Measurements from ENCODE around the gene MCL1.

The MCL1 gene

GRCh38 chr1:150536836-150537731, 42.3 kb downstream of the MCL1 start:
- DNase-seq, result no peak

DNA sequence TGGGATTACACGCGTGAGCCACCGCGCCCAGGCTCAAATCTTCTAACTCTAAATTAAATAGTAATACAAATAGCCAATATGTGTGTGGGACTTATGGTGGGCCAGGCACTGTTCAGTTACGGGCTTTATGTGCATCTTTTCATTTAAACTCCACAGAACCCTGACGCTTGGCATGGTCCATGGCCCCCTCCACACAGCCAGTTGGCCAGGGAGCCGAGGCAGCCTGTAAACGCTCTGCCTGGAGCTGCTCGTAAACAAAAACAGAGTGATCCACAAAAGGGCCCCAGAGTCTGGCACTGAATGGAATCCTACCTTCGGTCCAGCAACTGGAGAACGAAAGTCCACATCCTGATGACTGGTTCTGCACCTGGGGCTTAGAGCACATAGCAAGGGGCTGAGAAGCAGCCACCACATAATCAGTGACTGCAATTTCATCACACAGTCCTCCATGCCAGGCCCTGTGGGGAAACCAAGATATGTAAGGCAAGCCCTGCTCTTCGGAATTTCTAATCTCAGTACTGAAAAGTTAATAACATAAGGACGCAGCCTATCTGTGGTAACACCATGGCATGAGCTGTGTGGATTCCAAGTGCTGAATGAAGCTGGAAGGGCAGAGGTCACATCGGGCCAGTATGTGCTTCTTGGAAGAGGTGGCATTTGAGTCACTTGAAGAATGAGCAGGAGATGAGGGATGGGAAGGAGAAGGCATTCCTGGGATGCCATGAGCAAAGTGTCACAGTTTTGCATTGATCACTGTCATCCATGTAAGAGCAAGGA, 43.7 kb downstream of the MCL1 start:
- no peak for DNase-seq

DNA sequence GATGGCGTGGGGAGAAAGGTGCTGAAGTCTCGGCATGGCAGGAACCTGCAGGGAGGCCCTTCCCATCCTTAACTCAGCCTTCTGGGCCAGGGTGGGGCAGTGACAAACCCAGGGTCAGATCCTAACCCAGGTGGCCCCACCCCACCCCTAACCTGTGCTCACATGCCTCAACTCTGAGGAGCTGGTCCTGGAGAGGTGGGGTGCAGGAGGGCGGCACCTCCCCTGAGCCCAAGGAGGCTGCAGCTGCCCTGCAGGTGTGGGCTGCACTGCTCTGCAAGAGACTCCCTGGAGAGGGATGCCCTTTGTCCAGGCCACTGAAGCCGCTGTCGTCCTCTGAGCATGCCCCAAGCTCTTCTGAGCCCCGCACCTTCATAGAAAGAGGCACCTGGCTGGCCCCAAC, 45.4 kb downstream of the MCL1 start:
- DNase-seq, result no peak

DNA sequence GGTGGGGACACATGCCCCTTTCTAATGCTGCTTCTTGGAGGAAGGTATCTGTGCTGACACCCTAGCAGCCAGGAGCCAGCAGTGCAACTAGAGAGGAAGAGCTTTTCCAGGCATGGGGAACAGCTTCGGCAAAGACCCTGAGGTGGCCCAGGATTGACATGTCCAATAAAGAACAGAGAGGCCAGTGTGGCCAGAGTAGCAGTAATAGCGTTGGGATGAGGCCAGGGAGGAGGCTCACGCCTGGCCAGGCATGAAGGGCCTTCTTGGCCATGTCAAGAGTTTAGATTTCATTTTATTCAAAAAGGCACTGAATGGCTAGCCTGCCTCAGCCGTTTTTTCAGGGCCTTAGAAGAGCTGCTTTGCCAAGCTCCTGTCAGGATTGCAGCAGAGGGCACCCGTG, 46.5 kb downstream of the MCL1 start:
- DNase-seq, result no peak

DNA sequence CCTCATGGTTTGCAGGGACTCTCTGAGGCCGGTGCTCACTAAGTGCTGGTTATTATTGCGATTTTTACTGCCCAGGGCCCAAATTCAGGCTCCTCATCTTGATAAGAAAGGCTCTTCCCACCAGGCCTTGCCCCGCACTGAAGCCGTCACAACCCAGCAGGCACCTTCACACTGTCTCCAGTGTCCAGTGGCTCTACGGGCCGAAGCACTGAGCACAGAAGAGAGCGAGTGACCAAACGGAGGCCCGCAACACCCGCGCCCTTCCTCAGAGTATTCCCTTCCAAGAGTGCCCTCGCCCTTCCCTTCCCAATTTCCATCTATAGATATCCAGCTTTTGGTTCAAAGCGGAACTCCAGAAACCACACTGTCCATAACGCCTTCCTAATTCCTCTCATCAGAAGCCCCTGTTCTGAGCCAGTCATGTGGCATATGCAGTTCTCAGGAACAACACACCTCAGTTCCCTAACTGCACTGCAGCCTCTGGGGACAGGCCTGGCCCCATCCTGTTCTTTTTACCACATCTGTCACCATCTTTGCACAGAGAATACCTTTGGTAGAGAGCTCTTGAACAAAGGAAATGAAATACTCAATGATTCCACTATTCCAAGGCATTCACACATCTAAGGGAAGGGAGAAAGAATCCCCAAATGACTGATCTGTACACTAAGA, 48.8 kb downstream of the MCL1 start:
- DNase-seq, result no peak

DNA sequence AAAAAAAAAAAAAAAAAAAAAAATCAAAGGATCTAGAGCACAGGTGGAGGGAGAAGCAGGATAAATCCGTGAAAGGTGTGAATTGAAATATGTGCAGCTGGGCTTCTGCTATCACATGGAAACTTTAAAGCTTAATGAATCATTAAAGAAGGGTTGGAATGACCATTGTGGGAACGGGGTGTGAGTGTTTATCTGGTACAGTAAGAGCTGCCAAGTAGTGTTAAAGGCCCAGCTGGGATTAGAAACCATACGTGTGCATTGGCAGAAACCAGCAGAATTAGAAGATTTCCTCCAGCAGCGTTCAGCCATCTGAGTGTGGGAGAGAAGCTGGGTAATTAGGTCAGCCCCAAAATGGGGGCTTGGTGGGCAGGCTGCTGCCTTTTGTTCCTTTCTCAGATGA, 50.4 kb downstream of the MCL1 start:
- DNase-seq, result no peak

GRCh38 chr1:150528196-150528595, 51.2 kb downstream of the MCL1 start:
- DNase-seq, result no peak

DNA sequence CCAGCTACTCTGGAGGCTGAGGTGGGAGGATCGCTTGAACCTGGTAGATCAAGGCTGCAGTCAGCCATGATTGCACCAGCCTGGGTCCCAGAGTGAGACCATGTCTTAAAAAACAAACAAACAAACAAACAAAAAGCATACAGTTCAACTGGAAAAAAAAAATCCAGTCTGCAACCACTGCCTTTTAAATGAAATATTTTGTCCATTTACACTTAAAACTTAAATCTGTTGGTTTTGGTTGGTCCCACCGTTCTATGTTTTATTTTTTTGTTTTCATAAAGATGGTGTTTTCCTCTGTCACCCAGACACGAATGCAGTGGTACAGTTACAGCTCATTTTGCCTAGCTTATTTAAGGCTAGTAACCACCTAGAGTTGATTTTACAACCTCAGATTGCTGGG, 54.1 kb downstream of the MCL1 start:
- no peak for DNase-seq
